GM19240 (cell line): ENCODE measurements around the gene NRP2.

Source experiments
- DNase-seq: peaks from one replicate; pipeline ENCODE4 v3.0.0; 2011; ENCODE audit warnings: low spot score; ENCODE audit not compliant: insufficient read length

NRP2 gene

DNA sequence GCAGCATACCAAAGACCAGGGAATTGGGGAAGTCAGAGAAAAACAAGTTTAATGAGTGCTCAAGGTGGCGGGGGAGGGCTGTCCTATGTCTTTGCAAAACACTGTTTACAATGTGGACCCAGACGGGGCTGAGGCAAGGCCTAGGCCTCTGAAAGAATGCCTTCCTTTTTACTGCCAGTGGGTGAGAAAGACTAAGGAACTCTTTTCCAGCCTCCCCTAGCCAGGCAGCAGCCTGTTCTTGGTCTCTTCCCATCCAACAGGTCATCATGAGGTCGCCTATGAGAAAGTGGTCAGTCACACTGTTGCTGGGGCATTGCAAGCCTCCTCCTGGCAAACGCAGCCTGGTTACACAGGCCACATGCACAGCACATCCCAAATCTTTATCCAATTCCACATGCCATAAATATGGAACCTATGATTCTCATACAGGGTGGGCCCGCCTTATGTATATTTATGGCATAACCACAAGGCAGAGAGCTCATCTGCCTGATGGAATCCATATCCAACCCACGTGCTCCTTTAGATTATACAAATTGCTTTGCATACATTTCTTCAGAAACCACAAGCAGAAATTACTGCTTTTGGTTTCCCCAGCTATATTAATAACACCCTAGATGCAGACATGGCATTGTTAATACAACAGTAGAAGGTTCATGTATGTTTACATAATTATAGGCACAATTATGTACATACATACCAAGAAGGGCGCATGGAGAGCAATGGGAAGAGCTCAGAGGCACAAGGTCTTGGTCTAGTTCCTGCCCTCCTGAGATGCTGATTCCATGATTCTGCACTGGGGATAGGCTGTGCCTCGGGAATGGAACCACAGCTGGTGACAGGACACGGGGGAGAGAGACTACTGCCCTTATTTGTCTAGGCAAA, 48.6 kb downstream of the NRP2 start:
- DNase-seq = no peak

DNA sequence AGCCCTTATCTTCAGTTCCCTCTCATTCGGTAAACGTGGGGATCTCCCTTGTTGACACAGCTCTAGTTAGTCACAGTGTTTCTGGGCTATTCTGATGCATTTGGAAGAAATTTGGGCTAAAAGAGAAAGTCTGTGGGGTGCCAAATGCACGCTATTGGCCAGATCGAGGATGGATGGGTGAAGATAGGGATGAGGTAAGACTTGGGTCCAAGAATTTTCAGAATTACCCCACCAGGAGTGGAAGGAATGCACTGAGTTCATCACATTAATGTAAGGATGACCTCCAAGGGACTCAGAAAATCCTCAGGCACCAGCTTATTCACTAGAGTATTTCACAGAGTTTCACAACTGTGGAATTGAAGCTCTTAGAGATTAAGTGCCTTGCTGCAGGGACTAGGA, 49.3 kb downstream of the NRP2 start:
- no peak for DNase-seq

DNA sequence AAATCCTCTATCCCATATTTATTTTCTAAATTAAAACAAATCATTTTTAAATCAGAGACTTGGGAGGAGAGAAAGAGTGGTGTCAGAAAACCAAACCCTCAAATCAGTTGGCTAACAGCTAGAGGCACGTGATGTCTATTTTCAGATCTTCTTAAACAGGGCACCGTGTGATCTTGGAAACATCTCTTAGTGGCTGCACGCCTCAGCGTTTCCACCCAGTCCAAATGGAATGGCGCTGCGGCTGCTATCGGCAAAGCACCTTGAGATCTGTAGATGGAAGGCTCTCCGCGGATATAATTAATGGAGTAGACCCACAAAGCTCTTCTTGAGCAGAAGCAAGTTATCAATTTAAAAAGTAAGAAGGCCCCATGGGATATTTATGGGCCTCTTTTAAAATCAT, 50.0 kb downstream of the NRP2 start:
- no peak for DNase-seq

DNA sequence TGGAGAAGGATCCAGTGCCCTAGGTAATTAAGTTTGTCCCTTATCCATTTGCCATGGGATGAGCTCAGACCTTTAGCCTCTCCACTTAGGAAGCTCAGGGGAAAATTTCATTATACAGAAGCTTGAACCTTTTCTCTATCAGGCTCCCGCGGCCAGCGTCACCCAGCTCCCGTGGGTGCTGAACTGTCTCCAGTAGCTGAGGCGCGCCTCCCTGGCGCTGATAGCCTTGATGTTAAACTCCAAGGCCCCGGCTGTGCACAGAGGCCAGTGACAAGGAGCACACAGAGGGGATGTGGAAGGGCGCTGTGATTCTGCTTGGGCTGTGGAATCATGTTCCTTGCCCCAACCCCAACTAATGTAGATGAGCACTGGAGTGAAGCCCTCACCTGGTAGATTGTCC, 50.8 kb downstream of the NRP2 start:
- no peak for DNase-seq

DNA sequence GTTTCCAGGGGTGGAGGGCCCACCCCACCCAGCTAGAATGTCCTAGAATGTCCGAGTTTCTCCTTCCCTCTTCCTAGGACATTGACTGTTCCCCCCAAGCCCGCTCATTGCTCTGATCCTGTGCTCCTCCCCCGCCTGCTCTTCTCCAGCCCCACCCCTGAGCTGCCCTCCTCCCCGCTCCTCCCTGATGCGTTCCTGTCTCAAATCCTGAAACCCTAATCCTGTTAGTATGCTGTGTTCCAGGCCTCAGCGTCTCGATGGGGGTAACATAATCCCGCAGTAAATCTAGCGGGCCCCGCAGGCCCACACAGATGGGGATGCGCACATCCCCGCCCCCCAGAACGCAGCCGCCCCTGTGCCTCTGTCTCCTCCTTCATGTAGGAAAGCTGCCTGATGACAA, 51.3 kb downstream of the NRP2 start:
- DNase-seq = no peak

DNA sequence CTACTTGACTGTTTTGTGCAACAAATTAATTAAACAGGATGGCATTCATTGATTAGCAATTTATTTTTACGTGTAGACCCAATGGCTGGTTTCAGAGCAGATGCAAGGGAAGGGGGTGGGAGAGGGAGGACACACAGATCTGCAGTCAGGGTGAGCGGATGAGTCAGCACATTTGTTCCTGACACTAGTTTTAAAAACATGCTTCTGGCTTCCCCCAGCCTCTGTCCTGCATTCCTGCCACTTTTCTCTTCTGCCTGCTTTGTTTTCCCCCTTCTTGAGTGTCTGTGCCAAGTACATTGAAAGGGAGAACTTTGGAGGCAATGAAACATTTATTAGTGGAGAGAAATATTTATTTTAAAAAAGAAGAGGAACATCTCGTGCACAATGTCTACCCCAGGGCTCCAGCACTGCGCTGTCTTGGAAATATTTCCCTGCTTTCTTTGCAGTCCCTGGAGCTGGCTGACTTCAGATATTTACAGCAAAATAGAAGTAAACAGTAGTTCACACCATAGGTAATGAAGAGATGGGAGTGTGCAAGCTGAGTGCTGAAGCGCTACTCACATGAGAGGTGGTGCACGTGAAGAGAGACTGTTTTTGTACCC, 52.2 kb downstream of the NRP2 start:
- no peak for DNase-seq

DNA sequence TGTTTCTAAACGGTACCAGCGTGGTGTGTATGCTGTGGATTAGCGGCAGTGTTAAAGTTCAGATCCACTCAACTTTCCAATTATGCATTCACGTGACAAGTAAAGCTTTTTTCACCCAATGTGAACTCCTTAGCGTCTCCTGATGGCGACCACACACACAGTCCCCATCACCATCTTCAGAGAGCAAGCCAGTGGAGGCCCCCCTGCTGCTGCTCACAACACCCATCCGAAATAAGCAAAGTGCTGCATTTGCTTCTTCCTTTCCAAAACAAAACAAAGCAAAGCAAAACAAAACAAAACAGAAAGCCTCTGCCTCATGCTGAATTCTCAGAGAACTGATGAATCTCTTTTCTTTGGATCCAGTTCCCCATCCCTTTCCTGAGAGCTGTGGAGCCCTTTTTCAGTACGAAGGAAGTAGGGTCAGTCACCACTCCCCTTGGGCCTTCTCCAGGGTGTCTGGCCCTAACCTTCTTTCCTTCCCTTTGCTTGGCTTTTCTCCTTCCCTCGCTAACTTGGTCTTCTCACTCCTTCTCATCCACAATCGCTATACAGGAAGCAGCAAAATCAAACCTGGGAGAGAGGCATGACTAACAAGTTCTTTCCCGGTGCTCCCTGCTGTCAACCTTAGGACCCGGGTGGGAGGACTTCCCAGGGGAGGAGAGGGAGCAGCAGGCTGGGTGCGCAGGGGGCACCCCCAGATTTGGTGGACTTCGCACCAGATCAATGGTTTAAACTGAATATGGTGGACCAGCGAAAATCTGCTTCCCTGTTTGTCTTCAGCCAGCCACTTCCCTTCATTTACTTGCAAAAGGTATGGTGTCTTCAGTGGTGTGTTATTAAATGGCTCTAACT, 56.0 kb downstream of the NRP2 start:
- no peak for DNase-seq

DNA sequence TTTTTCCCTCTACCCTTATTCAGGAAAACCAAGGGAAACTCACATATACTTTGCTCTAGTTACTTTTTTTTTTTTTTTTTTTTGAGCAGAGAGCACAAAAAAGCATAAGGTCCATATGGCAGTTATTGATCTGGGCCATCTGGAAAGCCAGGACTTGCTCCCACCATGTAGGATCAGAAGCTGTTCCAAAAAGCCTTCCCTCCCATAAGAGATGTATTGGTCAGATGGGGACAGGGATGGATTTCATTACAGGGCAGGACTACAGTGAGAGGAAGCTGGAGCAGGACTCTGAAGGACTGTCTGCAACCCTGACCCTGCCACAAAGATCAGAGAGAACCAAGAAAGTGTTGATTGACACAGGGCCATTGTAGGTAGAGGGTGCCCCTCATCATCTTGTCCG, 57.3 kb downstream of the NRP2 start:
- no peak for DNase-seq

DNA sequence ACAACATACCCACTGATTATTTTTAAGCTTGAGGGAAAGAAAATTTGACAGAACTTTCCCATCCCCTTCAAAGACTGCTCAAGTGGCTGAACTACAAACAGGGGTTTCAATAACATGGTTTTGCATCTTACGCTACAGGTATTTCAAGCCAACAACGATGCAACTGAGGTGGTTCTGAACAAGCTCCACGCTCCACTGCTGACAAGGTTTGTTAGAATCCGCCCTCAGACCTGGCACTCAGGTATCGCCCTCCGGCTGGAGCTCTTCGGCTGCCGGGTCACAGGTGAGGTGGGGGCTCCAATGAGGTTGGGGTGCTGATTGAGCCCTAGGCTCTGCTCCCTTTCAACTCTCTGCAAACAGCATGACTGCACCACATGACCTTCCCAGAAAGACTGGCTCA, 58.1 kb downstream of the NRP2 start:
- no peak for DNase-seq

DNA sequence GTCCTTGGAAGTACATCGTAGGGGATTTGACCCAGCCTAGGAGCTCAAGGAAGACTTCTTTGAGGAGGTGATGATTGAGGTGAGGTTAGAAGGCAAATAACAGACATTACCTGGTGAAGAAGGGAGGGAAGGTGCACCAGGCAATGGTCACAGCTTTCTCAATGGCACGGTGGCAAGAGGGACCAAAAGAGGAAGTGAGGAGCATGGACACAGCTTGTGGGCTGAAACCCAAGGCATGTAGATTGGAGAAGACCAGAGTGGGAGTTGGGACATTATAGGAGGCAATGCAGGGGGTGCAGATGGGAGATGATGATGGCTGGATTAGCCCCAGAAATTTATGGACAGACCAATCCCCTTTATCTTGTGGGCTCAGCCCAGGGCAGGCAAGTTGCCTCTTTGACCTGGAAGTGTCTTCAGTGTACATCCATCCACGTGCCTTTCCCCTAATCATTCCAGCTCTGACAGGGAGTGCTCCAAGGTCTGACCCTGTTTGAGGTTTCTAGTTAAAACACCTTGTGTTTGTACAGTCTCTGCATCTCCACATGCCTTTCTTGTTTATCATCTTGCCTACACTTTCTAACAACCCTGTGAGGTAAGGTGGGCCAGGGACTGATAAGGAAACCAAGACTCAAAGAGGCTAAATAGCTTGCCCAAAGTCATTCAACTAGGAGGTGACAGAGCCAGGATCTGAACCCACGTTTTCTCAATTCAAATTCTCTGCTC, 59.1 kb downstream of the NRP2 start:
- DNase-seq = no peak

DNA sequence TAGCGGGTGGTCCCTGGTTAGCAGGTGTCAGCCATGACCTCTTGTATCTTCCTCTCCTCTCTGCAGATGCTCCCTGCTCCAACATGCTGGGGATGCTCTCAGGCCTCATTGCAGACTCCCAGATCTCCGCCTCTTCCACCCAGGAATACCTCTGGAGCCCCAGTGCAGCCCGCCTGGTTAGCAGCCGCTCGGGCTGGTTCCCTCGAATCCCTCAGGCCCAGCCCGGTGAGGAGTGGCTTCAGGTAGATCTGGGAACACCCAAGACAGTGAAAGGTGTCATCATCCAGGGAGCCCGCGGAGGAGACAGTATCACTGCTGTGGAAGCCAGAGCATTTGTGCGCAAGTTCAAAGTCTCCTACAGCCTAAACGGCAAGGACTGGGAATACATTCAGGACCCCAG, 60.8 kb downstream of the NRP2 start:
- no peak for DNase-seq

DNA sequence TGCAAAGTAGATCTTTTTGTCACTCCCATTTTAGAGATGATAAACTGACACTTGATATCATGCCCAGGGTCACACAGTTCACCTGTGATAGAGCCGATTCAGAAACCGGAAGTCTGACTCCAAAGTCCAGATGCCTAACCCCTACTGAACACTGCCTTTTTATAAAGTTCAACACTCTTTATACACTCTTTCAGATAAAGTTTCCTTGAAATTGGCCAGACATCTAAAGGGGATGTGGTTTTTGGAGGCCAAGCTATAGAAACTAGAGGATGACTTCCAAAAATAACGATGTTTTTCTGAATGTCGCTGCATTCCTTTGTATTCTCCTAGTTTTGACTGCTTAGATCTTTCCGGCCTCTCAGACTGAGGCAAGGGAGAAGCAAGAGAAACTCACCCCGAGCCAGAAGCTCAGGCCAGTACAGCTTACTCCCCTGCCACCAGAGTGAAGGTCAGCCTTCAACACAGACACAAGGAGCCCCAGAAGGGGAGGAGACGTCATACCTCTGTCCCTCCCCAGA, 61.8 kb downstream of the NRP2 start:
- DNase-seq = no peak

DNA sequence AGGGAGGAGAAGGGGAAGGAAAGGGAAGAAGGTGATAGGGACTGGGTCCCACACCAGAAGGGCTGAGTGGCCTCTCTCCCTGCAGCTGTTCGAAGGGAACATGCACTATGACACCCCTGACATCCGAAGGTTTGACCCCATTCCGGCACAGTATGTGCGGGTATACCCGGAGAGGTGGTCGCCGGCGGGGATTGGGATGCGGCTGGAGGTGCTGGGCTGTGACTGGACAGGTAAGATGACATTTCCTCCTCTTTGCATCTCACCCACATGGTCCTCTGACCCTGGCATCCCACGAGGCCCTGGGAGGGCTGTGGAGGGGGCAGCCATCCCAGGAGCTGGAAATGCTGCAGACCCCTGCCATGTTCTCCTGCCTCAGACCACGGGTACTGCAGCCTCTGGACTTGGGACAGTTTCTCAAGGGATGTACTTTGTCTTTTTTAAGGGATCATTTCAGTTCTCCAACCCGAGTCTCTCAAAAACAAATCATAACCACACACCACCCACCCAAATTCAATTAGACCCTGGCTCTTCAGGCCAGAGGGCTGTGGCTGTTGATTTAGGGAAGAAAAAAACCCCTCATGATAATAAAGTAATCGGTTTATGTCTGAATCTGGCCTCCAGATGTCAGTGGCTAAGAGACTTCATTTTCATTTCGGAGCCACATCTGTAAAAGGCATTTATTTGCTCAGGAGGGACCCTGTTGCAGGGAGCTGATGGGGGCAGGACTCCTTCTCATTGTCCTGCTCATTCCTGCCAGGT, 63.5 kb downstream of the NRP2 start:
- no peak for DNase-seq

DNA sequence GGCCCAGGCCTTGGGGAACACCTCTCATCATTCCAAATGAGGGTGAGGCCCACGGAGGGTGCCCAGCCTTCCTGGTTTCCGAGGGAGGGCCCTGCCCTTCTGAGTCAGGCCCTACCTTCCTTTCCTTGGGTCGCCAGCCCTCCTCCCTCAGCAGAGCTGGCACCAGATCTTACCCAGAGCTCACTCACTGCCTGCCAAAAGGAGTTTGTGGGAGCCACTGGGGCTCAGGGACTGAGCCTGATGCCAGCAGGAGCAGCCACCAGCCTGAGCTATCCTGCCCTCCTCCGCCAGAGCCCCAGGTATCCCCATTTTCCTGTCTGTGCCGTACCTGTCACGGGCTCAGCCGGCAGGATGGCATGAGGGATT, 64.1 kb downstream of the NRP2 start:
- DNase-seq = no peak

DNA sequence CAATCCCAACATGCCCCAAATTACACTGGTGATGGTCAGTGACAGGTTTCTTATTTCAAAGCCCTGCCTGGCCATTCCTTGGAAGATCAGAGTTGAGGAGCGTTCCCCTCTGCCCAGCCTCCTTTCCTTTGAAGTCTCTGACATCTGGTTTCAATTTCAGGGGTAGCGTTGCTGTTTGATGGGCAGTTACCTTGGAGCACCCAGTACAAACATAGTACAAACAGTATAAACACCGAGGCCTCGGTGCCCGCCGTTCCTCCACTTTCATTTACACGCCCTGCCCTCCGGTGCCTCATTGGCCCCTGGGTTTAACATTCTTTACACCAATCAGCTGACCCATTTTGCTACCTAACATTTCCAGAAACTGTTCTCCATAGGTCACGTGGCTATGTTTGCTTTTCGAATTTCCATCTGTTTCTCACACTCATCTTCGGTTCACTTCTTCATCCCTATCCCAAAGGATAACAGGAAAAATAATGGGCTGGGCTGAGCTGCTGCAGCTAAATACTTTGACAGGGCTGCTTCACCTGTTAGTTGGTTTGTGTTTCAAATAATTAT, 65.6 kb downstream of the NRP2 start:
- DNase-seq = no peak

DNA sequence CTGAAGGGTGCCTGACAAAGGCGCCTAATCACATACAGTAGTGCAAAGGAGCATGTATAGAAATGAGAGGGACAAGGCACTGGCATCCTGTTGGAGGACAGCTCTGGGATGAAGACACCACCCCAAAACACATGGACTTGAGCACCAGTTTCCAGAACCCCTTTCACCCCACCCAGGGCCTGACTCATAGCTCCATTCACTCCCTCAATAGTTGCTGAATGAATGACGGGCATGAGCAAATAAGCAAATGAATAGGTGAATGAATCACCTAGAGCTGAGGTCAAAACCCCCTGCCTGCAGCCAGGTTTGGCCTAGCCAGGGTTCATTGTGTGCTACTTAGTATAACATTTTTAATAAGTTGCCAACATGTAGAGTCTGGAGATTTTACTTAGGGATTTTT, 66.3 kb downstream of the NRP2 start:
- no peak for DNase-seq

DNA sequence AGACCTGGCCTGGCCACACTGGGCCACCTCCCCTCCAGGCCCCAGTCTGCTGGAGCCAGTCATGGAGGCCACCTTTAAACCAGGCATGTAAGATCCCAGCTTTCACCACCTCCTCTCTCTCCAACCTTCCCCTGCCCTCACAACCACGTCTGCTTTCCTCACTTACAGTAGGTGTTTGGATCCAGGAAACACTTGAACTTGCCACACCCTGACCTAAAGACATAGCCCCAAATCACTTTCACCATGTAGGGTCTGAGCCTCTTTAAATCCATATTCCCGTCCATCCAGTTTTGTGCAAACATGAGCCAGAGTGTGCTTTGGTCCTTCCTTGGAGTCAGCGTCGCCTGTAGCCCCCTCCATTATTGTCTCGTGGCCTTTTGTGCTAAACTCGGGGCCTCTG, 66.8 kb downstream of the NRP2 start:
- no peak for DNase-seq

DNA sequence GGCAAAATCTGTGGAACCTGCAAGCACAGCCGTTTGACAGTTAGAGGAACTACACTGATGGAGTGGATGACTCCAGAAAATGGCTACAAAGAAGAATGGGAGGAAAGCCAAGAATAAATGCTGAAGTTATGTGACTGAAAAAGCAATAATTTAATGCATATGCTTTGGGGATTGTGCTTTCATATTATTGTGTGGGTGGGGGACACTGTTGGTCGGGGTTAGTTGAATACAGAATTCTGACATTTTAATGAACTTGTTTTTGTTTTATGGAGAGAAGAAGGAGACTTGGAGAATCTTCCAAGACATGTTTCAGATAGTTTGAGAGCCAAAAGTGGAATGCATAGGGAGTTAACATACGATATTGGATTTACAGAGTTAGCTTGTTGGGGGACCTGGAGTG, 68.5 kb downstream of the NRP2 start:
- no peak for DNase-seq

DNA sequence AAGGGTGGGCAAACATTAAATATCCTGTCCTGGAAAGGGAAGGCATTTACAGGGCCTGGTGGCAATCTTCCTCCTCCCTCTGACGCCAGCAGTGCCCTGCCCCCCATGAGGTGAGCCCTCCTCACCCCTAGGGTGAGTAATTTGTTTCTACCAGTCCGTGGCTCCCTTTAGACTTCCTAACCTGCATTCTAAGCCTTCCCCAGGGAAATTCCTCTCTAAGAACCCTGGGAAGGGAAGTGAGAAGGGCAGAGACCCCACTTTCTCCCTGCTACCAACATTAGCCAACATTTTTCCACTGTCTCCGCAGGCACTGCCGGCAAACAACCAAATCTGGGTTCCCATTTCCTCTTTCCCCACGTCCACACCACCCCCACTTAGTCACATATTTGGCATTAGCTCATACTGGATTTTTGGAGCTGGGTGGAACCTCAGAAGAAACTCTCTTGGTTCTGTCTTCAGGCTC, 69.3 kb downstream of the NRP2 start:
- no peak for DNase-seq

DNA sequence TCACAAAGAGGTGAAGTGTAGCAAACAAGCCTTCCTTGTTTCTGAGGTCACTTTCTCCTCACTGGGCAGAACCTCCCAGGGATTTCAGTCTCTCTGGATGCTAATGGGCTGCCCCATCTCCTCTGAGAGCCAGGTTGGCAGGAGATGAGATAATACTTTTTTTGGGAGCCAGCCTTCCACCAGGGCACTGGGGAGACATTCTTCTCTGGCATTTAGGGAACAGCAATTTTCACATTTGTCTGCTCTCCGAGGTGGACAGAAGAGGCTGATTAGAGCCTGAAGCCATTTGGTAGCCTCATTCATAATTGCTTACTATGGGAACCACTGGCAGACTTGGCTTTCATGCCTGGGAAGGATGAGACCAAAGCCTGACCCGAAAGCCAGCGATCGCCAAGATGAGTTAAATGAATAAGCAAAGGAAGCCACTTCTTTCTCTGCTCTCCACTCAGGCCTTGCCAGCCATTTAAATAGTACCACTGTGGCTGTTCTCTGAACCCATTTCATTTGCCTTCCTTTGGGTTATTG, 70.1 kb downstream of the NRP2 start:
- DNase-seq = no peak
